Body of pancreas (tissue), 4 donors: ENCODE results near the gene ASGR2. TPM values are rescaled to one million over a fixed set of nuclear protein-coding genes. Genes with fewer than 3 reads are reported as not detected.
A peak's percentile ranks its signal among the peaks of the same experiment; 100 is the strongest.

Experiments
- ATAC-seq: fragments of 150-250 bp; one replicate; pipeline ENCODE4 v1.9.1; 2016
- DNase-seq, 4 donors: peaks; one replicate each; pipeline ENCODE4 v3.0.0-alpha.2; 2019
- H3K27ac ChIP-seq, 4 donors: fragments of 200-600 bp; sonication (generic); 1 replicate in 3 of 4; 2 replicates in 1 of 4; pipeline versions ENCODE4 v1.5.1 to v1.6.1; 2016 to 2019; ENCODE audit warnings: mild to moderate bottlenecking in 1 of 4, mixed read lengths in 1 of 4, moderate library complexity in 1 of 4
- H3K27me3 ChIP-seq, 2 donors: fragments of 200-600 bp; sonication (generic); one replicate each; pipeline ENCODE4 v1.6.0; 2016; ENCODE audit warnings: mild to moderate bottlenecking in 1 of 2
- H3K36me3 ChIP-seq, 2 donors: fragments of 200-600 bp; sonication (generic); replicated peaks in 1 of 2; 2 replicates each; pipeline ENCODE4 v1.5.1; 2016; ENCODE audit warnings: low read depth in 2 of 2; ENCODE audit not compliant: insufficient read depth in 1 of 2
- H3K4me1 ChIP-seq: fragments of 200-600 bp; sonication (generic); one replicate; pipeline ENCODE4 v1.6.0; 2016
- H3K4me3 ChIP-seq, 2 donors: fragments of 200-600 bp; sonication (generic); 1 replicate in 1 of 2; 2 replicates in 1 of 2; pipeline ENCODE4 v1.5.1; 2016 to 2019
- H3K9me3 ChIP-seq, 3 donors: fragments of 200-600 bp; sonication (generic); 1 replicate in 2 of 3; 2 replicates in 1 of 3; pipeline ENCODE4 v1.5.1; 2016
- POLR2A ChIP-seq, 3 donors: fragments of 450-650 bp; IDR thresholded peaks; one replicate each; pipeline ENCODE4 v1.6.1; 2016; ENCODE audit warnings: antibody characterized with exemption in 3 of 3, mild to moderate bottlenecking in 2 of 3
- WGBS, 2 donors: methylation state at CpG; one replicate each; pipeline ENCODE4 v1.1.5; 2017; 5-methylcytosine and 5-hydroxymethylcytosine counted together
- intact Hi-C: fragments of 100-400 bp; cut with DNase I; formaldehyde crosslinking; loops from one replicate; pipeline ENCODE4 v1.15.1; 2023
- total RNA-seq, 2 donors: library from RNA; depleted of rRNA; stranded (reverse); fragments of >200 nt; gene quantifications; one replicate each; pipeline ENCODE4 v1.1.0, GENCODE V29; 2016
- TF ChIP-seq, protein P1 (sequence below), 7 experiments: fragments of 450-650 bp in 4 of 7; fragments of 200-600 bp in 3 of 7; sonication (generic) in 3 of 7; IDR thresholded peaks; one replicate each; pipeline ENCODE4 v1.5.1; 2016 to 2019; ENCODE audit warnings: antibody characterized with exemption in 7 of 7

Gene ASGR2
- total RNA-seq, 2 donors from 2014 or later = not detected

DNA sequence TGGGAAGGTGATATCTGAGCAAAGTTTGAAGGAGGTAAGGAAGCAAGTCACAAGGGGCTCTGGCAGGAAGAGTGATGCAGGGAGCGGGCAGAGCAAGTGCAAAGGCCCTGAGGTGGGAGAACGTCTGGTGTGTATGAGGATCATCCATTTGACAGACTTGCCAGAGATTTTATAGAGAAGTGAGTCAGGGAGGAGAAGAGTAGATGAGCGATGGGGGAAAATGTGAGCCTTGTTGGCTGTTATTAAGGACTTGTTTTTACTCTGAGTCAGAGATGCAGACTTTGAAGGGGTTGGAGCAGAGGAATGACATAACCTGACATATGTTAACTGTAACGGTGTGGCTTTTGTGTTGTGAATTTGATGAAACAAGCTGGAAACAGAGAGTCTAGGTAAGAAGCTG, 31.0 kb downstream of the ASGR2 start:
- no peak overlapping the region for H3K4me3 ChIP-seq
- DNase-seq (no peak), ATAC-seq (no peak)
- TF ChIP-seq, protein P1, sequence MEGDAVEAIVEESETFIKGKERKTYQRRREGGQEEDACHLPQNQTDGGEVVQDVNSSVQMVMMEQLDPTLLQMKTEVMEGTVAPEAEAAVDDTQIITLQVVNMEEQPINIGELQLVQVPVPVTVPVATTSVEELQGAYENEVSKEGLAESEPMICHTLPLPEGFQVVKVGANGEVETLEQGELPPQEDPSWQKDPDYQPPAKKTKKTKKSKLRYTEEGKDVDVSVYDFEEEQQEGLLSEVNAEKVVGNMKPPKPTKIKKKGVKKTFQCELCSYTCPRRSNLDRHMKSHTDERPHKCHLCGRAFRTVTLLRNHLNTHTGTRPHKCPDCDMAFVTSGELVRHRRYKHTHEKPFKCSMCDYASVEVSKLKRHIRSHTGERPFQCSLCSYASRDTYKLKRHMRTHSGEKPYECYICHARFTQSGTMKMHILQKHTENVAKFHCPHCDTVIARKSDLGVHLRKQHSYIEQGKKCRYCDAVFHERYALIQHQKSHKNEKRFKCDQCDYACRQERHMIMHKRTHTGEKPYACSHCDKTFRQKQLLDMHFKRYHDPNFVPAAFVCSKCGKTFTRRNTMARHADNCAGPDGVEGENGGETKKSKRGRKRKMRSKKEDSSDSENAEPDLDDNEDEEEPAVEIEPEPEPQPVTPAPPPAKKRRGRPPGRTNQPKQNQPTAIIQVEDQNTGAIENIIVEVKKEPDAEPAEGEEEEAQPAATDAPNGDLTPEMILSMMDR (IDR thresholded peaks at IDR 0.05) = no peak
- no peak for TF ChIP-seq POLR2A (IDR thresholded peaks at IDR 0.05)
- H3K36me3 ChIP-seq = no peaks in the 10 kb centered on the region
- no peaks in the 10 kb centered on the region for H3K9me3 ChIP-seq
- intact Hi-C loops = no loop called here
- no peaks in the 10 kb centered on the region for H3K27me3 ChIP-seq
- no peak overlapping the region for H3K27ac ChIP-seq
- 65 to 68% methylated on average over 4 of the region's 4 CpGs for WGBS, 2 donors
- H3K4me1 ChIP-seq = no peaks in the 10 kb centered on the region

DNA sequence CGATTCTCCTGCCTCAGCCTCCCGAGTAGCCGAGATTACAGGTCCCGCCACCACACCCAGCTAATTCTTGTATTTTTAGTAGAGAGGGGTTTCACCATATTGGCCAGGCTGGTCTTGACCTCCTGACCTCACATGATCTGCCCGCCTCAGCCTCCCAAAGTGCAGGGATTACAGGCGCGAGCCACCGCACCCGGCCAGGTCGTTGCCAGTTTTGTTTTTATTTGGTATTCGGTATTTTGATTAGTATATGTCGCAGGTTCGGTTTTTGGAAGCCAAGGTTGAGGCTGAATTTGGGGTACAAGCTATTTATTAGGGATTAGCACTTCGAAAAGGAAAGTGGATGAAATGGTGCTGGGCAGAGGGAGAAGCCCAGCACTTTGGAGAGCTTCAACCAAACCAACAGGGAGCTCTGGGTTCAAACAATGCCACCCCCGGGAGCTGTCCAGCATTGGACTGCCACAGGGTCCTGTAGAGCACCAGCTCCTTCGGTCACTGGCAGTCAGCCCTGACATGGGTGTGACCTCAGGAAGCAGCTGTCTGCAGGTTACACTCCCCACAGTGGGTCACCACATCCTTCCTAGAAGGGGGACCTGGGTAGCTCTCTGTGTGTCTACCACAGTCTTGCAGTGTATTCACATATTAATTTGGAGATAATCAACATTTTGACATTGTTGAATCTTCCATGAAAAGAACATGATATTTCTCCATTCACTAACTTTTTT, 33.1 kb downstream of the ASGR2 start:
- Histone ChIP-seq H3K4me1 (no peaks in the 10 kb centered on the region), H3K9me3 (no peaks in the 10 kb centered on the region), H3K27ac (no peak overlapping the region), H3K36me3 (no peaks in the 10 kb centered on the region), H3K4me3 (no peak overlapping the region), H3K27me3 (no peaks in the 10 kb centered on the region)
- DNase-seq = no peak
- 77 to 81% methylated on average over 16 of the region's 16 CpGs for WGBS, 2 donors
- intact Hi-C loops = no loop called here
- no peak for ATAC-seq
- TF ChIP-seq, protein P1 (IDR thresholded peaks at IDR 0.05) = no peak
- TF ChIP-seq POLR2A (IDR thresholded peaks at IDR 0.05) = no peak

DNA sequence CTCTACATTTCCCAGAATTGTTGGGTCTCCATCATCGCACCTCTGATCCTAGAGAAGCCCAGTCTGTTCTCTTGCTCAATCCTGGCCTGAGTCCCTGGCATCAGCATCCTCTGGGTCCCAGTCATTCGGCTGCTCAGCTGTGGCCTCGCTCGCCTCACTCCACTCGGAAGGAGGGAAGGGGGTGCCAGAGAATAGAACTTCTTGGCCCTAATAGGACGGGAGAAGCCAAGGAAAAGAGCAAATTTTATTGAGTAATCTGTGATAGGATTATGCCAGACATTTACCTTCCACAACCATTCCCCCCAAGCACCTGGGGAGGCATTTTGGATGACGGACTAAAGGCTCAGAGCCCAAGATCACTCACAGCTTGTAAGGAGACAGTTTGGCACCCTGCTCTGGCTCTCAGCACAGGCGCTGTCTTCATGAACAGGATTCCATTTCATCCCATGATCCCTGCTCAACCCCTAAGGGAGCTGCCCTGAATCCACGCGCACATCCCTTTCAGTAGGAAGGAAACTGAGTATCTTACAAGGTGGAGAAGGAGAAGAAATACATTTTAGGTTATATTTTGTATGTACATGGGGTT, 34.1 kb downstream of the ASGR2 start:
- intact Hi-C loops = no loop called here
- Histone ChIP-seq H3K27ac (no peak overlapping the region), H3K9me3 (no peaks in the 10 kb centered on the region), H3K4me1 (no peaks in the 10 kb centered on the region), H3K36me3 (no peaks in the 10 kb centered on the region), H3K27me3 (no peaks in the 10 kb centered on the region), H3K4me3 (no peak overlapping the region)
- DNase-seq (peak; percentile 18 to 38 (median 24)), ATAC-seq (peak; percentile 53)
- 57% methylated on average over 10 of the region's 10 CpGs for WGBS, 2 donors
- TF ChIP-seq POLR2A (IDR thresholded peaks at IDR 0.05) = no peak
- TF ChIP-seq, protein P1 (IDR thresholded peaks at IDR 0.05) = no peak

DNA sequence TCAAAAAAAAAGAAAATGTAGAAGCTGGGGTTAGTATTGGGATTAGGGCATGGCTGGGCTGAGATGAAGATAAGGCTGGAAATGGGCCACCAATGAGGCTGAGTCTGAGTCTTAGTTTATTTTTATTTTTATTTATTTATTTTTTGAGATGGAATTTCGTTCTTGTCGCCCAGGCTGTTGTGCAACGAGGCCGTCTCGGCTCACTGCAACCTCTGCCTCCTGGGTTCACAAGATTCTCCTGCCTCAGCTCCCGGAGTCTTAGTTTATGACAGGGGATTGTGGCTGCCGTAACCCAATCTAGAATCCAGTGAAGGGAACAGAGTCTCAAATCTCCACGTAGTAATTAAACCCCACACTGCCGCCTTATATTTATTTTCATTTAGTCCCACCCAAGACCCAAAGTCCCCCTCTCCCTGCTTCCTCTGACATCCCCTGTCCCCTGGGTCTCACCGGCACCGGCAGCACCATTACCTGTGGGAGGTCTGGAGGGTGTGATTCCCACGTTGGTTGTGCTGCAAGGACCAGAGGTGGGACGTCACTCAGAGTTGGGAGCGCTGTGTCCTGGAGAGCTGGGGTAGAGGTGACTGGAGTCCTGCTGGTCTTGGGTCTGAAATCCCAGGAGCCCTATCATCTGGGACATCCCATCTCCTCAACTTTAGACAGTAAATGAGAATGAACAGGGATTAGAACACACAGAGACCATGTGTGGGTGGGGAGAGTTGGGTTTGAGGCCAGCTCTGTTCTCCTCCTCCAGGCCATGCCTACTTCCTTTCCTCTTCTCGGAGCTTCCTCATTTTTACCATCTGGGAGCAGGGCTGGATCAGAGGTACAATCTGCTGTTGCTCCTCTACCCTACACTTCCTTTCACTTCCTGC, 34.8 kb downstream of the ASGR2 start, which contains the start of gene CLEC10A:
Gene CLEC10A, minus strand, starts transcription at position 671 of the 875 bp plus-strand sequence. CDS start 1,439 bp downstream, outside the sequence.
- ATAC-seq (no peak), DNase-seq (no peak)
- no peak for TF ChIP-seq POLR2A (IDR thresholded peaks at IDR 0.05)
- intact Hi-C loops = no loop called here
- Histone ChIP-seq H3K27ac (no peak within 1 kb of the TSS), H3K27me3 (no peaks in the 10 kb centered on the region), H3K4me1 (no peaks in the 10 kb centered on the region), H3K4me3 (no peak within 1 kb of the TSS), H3K36me3 (no peaks in the 10 kb centered on the region), H3K9me3 (no peaks in the 10 kb centered on the region)
- WGBS, 2 donors = 61 to 80% methylated on average over 15 of the region's 15 CpGs

DNA sequence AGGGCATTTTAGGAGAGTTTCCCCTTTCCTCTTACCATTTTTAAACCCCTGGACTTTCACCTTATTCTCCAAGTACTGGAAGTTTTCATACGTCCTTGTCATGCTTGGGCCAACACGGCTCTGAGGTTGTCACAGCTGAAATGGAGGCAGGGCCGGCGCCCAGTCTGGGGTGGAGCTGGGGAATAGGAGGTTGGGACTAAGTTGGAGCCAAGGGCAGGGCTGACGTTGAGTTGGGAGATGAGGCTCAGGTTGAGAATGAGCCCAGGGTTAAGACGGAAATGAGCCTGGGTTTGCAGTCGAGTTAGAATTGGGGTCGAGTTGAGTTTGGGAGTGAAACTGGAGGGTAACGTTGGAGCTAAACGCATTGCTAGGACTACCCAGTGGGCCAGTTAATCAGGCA, 35.9 kb downstream of the ASGR2 start:
- WGBS, 2 donors = 71 to 80% methylated on average over 10 of the region's 10 CpGs
- no peak overlapping the region for H3K27ac ChIP-seq
- no peaks in the 10 kb centered on the region for H3K4me1 ChIP-seq
- H3K4me3 ChIP-seq = no peak overlapping the region
- intact Hi-C loops = no loop called here
- ATAC-seq (no peak), DNase-seq (no peak)
- H3K9me3 ChIP-seq = no peaks in the 10 kb centered on the region
- TF ChIP-seq, protein P1 (IDR thresholded peaks at IDR 0.05) = no peak
- TF ChIP-seq POLR2A (IDR thresholded peaks at IDR 0.05) = no peak
- no peaks in the 10 kb centered on the region for H3K27me3 ChIP-seq
- H3K36me3 ChIP-seq = no peaks in the 10 kb centered on the region
